ENCODE results near the gene KIF26B.

KIF26B gene

DNA sequence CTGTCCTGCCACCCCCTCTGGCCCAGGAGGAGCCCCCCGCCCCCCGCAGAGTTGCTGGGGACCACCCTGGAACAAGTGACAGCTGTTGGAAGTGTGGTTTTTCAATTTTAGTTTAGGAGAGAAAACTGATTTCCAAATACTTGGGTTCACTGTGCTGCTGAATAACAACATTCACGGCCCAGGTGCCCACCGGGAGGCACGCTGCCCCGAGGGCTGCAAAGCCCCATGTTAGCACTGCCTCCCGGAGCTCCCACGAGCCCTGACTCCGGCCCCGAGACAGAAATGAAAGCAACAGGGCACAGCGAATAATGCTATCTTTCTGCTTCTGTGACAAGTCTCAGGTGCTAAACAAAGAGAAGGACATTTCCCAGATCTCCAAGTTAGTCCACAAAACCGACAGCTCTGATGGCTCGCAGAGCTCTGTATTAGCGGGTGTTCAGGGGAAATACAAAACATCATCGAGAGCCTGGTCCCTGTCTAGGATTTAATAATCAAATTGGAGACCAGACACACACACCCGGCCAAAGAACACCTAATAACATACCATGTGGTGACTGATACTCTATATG, 451.5 kb downstream of the KIF26B start:
- TF ChIP-seq, protein P1, sequence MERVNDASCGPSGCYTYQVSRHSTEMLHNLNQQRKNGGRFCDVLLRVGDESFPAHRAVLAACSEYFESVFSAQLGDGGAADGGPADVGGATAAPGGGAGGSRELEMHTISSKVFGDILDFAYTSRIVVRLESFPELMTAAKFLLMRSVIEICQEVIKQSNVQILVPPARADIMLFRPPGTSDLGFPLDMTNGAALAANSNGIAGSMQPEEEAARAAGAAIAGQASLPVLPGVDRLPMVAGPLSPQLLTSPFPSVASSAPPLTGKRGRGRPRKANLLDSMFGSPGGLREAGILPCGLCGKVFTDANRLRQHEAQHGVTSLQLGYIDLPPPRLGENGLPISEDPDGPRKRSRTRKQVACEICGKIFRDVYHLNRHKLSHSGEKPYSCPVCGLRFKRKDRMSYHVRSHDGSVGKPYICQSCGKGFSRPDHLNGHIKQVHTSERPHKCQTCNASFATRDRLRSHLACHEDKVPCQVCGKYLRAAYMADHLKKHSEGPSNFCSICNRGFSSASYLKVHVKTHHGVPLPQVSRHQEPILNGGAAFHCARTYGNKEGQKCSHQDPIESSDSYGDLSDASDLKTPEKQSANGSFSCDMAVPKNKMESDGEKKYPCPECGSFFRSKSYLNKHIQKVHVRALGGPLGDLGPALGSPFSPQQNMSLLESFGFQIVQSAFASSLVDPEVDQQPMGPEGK (CRISPR knock-in tag; IDR thresholded peaks at IDR 0.05; ENCODE audit: borderline replicate concordance): 0 out of 2 replicates have a peak, but pooled peaks have one; percentile 37
- TF ChIP-seq ZFP30 (CRISPR knock-in tag; IDR thresholded peaks at IDR 0.05) (no peak), RARB (CRISPR knock-in tag; IDR thresholded peaks at IDR 0.05) (peak; percentile 92; the same call in 1 of the 2 replicates), TOX (CRISPR knock-in tag; IDR thresholded peaks at IDR 0.05; ENCODE audit: borderline replicate concordance) (peak; percentile 89)
- TF ChIP-seq, protein P2, sequence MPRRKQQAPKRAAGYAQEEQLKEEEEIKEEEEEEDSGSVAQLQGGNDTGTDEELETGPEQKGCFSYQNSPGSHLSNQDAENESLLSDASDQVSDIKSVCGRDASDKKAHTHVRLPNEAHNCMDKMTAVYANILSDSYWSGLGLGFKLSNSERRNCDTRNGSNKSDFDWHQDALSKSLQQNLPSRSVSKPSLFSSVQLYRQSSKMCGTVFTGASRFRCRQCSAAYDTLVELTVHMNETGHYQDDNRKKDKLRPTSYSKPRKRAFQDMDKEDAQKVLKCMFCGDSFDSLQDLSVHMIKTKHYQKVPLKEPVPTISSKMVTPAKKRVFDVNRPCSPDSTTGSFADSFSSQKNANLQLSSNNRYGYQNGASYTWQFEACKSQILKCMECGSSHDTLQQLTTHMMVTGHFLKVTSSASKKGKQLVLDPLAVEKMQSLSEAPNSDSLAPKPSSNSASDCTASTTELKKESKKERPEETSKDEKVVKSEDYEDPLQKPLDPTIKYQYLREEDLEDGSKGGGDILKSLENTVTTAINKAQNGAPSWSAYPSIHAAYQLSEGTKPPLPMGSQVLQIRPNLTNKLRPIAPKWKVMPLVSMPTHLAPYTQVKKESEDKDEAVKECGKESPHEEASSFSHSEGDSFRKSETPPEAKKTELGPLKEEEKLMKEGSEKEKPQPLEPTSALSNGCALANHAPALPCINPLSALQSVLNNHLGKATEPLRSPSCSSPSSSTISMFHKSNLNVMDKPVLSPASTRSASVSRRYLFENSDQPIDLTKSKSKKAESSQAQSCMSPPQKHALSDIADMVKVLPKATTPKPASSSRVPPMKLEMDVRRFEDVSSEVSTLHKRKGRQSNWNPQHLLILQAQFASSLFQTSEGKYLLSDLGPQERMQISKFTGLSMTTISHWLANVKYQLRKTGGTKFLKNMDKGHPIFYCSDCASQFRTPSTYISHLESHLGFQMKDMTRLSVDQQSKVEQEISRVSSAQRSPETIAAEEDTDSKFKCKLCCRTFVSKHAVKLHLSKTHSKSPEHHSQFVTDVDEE (CRISPR knock-in tag; IDR thresholded peaks at IDR 0.05): peak; percentile 94

DNA sequence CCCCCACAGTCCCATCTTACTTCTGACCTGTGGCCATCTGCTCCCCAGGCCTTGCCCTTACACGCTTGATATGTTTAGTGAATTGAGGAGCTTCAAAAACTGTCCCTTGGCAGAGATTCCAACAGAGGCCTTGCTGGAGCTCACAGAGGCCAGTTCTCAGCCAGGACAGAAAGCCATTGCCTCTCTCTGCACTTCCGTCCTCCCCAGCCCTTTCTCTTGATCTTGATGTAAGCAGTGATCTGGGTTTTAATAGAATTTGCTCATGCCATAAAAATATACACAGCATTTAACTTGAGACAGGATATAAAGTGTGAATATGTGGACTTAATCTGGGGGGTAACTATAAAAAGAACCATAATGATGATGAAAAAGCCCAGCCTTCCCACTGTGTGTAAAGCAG, 453.5 kb downstream of the KIF26B start:
- TF ChIP-seq, protein P2 (CRISPR knock-in tag; IDR thresholded peaks at IDR 0.05): no peak
- TF ChIP-seq ZNF70 (CRISPR knock-in tag; IDR thresholded peaks at IDR 0.05): no peak
- no peak for TF ChIP-seq SNAI2 (CRISPR knock-in tag; IDR thresholded peaks at IDR 0.05)
- TF ChIP-seq ISL1 (CRISPR knock-in tag; IDR thresholded peaks at IDR 0.05): no peak
- TF ChIP-seq ZFP30 (CRISPR knock-in tag; IDR thresholded peaks at IDR 0.05): no peak
- TF ChIP-seq TCF4 (CRISPR knock-in tag; IDR thresholded peaks at IDR 0.05; ENCODE audit: borderline replicate concordance): no peak
- TF ChIP-seq ARNTL (CRISPR knock-in tag; IDR thresholded peaks at IDR 0.05; ENCODE audit: borderline replicate concordance, low read depth): no peak
- TF ChIP-seq, protein P3, sequence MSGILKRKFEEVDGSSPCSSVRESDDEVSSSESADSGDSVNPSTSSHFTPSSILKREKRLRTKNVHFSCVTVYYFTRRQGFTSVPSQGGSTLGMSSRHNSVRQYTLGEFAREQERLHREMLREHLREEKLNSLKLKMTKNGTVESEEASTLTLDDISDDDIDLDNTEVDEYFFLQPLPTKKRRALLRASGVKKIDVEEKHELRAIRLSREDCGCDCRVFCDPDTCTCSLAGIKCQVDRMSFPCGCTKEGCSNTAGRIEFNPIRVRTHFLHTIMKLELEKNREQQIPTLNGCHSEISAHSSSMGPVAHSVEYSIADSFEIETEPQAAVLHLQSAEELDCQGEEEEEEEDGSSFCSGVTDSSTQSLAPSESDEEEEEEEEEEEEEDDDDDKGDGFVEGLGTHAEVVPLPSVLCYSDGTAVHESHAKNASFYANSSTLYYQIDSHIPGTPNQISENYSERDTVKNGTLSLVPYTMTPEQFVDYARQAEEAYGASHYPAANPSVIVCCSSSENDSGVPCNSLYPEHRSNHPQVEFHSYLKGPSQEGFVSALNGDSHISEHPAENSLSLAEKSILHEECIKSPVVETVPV (CRISPR knock-in tag; IDR thresholded peaks at IDR 0.05): no peak
- TF ChIP-seq, protein P4, sequence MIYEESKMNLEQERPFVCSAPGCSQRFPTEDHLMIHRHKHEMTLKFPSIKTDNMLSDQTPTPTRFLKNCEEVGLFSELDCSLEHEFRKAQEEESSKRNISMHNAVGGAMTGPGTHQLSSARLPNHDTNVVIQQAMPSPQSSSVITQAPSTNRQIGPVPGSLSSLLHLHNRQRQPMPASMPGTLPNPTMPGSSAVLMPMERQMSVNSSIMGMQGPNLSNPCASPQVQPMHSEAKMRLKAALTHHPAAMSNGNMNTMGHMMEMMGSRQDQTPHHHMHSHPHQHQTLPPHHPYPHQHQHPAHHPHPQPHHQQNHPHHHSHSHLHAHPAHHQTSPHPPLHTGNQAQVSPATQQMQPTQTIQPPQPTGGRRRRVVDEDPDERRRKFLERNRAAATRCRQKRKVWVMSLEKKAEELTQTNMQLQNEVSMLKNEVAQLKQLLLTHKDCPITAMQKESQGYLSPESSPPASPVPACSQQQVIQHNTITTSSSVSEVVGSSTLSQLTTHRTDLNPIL (CRISPR knock-in tag; IDR thresholded peaks at IDR 0.05; ENCODE audit: low read depth): no peak
- TF ChIP-seq ESRRG (CRISPR knock-in tag; IDR thresholded peaks at IDR 0.05): no peak
- no peak for TF ChIP-seq RARB (CRISPR knock-in tag; IDR thresholded peaks at IDR 0.05)
- TF ChIP-seq PPARA (CRISPR knock-in tag; IDR thresholded peaks at IDR 0.05; ENCODE audit: borderline replicate concordance): no peak
- no peak for TF ChIP-seq GLIS3 (CRISPR knock-in tag; IDR thresholded peaks at IDR 0.05)
- no peak for TF ChIP-seq BACH2 (CRISPR knock-in tag; IDR thresholded peaks at IDR 0.05; ENCODE audit: borderline replicate concordance)
- no peak for TF ChIP-seq TOX (CRISPR knock-in tag; IDR thresholded peaks at IDR 0.05; ENCODE audit: borderline replicate concordance)
- no peak for TF ChIP-seq CSDC2 (CRISPR knock-in tag; IDR thresholded peaks at IDR 0.05)
- TF ChIP-seq ZNF565 (CRISPR knock-in tag; conservative IDR thresholded peaks at IDR 0.05; ENCODE audit: low read depth): no peak
- TF ChIP-seq ZC3H10 (CRISPR knock-in tag; IDR thresholded peaks at IDR 0.05): no peak
- TF ChIP-seq OSR1 (CRISPR knock-in tag; IDR thresholded peaks at IDR 0.05): no peak
- no peak for TF ChIP-seq ZNF8 (CRISPR knock-in tag; IDR thresholded peaks at IDR 0.05)
- no peak for ATAC-seq

More for the DNA sequence above, 451.5 kb downstream of the KIF26B start:
- peak; percentile 35 for ATAC-seq

Measured in SK-N-SH treated with all-trans-retinoic acid at 6 μM for 48 hours (cell line).